Sigmoid colon (tissue), 7 donors: ENCODE results near the gene HPX. TPM values are rescaled to one million over a fixed set of nuclear protein-coding genes. Genes with fewer than 3 reads are reported as not detected.

Experiments
- DNase-seq: peaks from one replicate; pipeline ENCODE4 v3.0.0-alpha.2; 2019
- H3K27ac ChIP-seq, 4 donors: fragments of 200-600 bp; sonication (generic); one replicate each; pipeline ENCODE4 v1.5.1; 2016 to 2019; ENCODE audit warnings: mild to moderate bottlenecking in 1 of 4
- H3K27me3 ChIP-seq, 3 donors: fragments of 200-600 bp; sonication (generic); one replicate each; pipeline ENCODE4 v1.5.1; 2019; ENCODE audit warnings: mild to moderate bottlenecking in 1 of 3
- H3K36me3 ChIP-seq, 4 donors: fragments of 200-600 bp; sonication (generic); one replicate each; pipeline ENCODE4 v1.5.1; 2016 to 2019
- H3K4me1 ChIP-seq, 4 donors: fragments of 200-600 bp; sonication (generic); one replicate each; pipeline ENCODE4 v1.5.1; 2017 to 2019
- H3K4me3 ChIP-seq, 4 donors: fragments of 200-600 bp; sonication (generic); one replicate each; pipeline ENCODE4 v1.5.1; 2017 to 2019; ENCODE audit warnings: mild to moderate bottlenecking in 2 of 4, moderate library complexity in 1 of 4
- H3K9me3 ChIP-seq, 4 donors: fragments of 200-600 bp in 3 of 4; sonication (generic) in 3 of 4; one replicate each; pipeline versions ENCODE4 v1.5.1 to v1.6.1; 2013 to 2019
- CTCF ChIP-seq, 4 experiments: fragments of 450-650 bp in 3 of 4; fragments of 200-600 bp in 1 of 4; IDR thresholded peaks; one replicate each; pipeline ENCODE4 v1.5.1; 2016 to 2019; ENCODE audit warnings: antibody characterized with exemption in 4 of 4, mild to moderate bottlenecking in 3 of 4, moderate library complexity in 2 of 4
- EP300 ChIP-seq, 4 donors: sonication (generic); formaldehyde crosslinking; IDR thresholded peaks; one replicate each; pipeline ENCODE4 v1.6.1; 2017; ENCODE audit warnings: antibody characterized with exemption in 4 of 4
- POLR2A ChIP-seq, 2 donors: fragments of 450-650 bp; IDR thresholded peaks; one replicate each; pipeline ENCODE4 v1.6.1; 2016; ENCODE audit warnings: antibody characterized with exemption in 2 of 2, mild to moderate bottlenecking in 2 of 2, moderate library complexity in 2 of 2
- POLR2AphosphoS5 ChIP-seq, 4 donors: sonication (generic); formaldehyde crosslinking; IDR thresholded peaks; one replicate each; pipeline ENCODE4 v1.6.1; 2017; ENCODE audit warnings: antibody characterized with exemption in 4 of 4
- WGBS, 2 donors: extraction: QIAGEN DNeasy Blood & Tissue Kit; methylation state at CpG; one replicate each; pipeline ENCODE4 v1.1.7; 2013; 5-methylcytosine and 5-hydroxymethylcytosine counted together
- intact Hi-C: fragments of 100-400 bp; cut with DNase I; formaldehyde crosslinking; loops from one replicate; pipeline ENCODE4 v1.15.1; 2023
- polyA plus RNA-seq, 3 donors: library from polyadenylated mRNA; stranded (reverse); fragments of 200-250 nt; gene quantifications; one replicate each; pipeline ENCODE4 v1.2.3, GENCODE V29; 2013
- total RNA-seq, 4 donors: library from RNA; depleted of rRNA; stranded (reverse); fragments of >200 nt; gene quantifications; one replicate each; pipeline ENCODE4 v1.1.0, GENCODE V29; 2016
- donor health status: healthy with polysubstance abuse.
- donor health status: Bipolar disorder and iron deficiency.
- donor health status: healthy.

The HPX gene
- total and polyA plus RNA-seq, 7 donors = 0.54 to 3.0 (median 1.3) TPM; not detected in 3

- WGBS, 2 donors = 88 to 90% methylated on average over 3 of the region's 3 CpGs
- DNase-seq = no peak
- Histone ChIP-seq H3K4me1 (no peaks in the 10 kb centered on the region), H3K9me3 (no peaks in the 10 kb centered on the region), H3K27ac (no peak overlapping the region), H3K36me3 (peaks cover 44 to 97% (median 58%) of the 10 kb centered on the region in 4 donors), H3K4me3 (no peak overlapping the region), H3K27me3 (no peaks in the 10 kb centered on the region)
- intact Hi-C loops = no loop called here
- TF ChIP-seq CTCF (IDR thresholded peaks at IDR 0.05) (no peak), POLR2A (IDR thresholded peaks at IDR 0.05) (no peak), EP300 (IDR thresholded peaks at IDR 0.05) (no peak), POLR2AphosphoS5 (IDR thresholded peaks at IDR 0.05) (no peak)
Observed at GRCh38 chr11:6452219-6452618, 11.4 kb upstream of the HPX start.

- intact Hi-C loops = no loop called here
- peaks cover 26 to 64% (median 30%) of the 10 kb centered on the region in 4 donors for H3K36me3 ChIP-seq
Observed at GRCh38 chr11:6448574-6448973, 7.8 kb upstream of the HPX start.

GRCh38 chr11:6443269-6444003 lies 2.6 kb upstream of the HPX start:
- peak; percentile 79 for DNase-seq
- peak; percentile 58 to 89 (median 76) for TF ChIP-seq CTCF (IDR thresholded peaks at IDR 0.05)
- TF ChIP-seq POLR2A (IDR thresholded peaks at IDR 0.05) = no peak
- Histone ChIP-seq H3K36me3 (peaks cover 0 to 12% (median 0%) of the 10 kb centered on the region in 4 donors), H3K4me1 (no peaks in the 10 kb centered on the region), H3K4me3 (no peak overlapping the region), H3K27ac (no peak overlapping the region), H3K27me3 (no peaks in the 10 kb centered on the region), H3K9me3 (no peaks in the 10 kb centered on the region)
- 28 to 29% methylated on average over 5 of the region's 5 CpGs for WGBS, 2 donors
- intact Hi-C loops = loop anchor here (1.0 kb wide), 1 partner anchor 64 kb away; no protein-coding TSS in a partner anchor

More at GRCh38 chr11:6448574-6448973, 7.8 kb upstream of the HPX start:
- DNase-seq = no peak
- 89 to 91% methylated on average over 3 of the region's 3 CpGs for WGBS, 2 donors
- H3K27me3 ChIP-seq = no peaks in the 10 kb centered on the region
- H3K4me3 ChIP-seq = no peak overlapping the region
- TF ChIP-seq CTCF (IDR thresholded peaks at IDR 0.05) (no peak), POLR2A (IDR thresholded peaks at IDR 0.05) (no peak), EP300 (IDR thresholded peaks at IDR 0.05) (no peak), POLR2AphosphoS5 (IDR thresholded peaks at IDR 0.05) (no peak)
- H3K9me3 ChIP-seq = no peaks in the 10 kb centered on the region
- no peaks in the 10 kb centered on the region for H3K4me1 ChIP-seq
- H3K27ac ChIP-seq = no peak overlapping the region

GRCh38 chr11:6442441-6442840 lies 1.7 kb upstream of the HPX start:
- intact Hi-C loops = no loop called here
- WGBS, 2 donors = 90 to 96% methylated on average over 4 of the region's 4 CpGs
- TF ChIP-seq POLR2A (IDR thresholded peaks at IDR 0.05) = no peak
- TF ChIP-seq CTCF (IDR thresholded peaks at IDR 0.05) = no peak
- no peak for TF ChIP-seq POLR2AphosphoS5 (IDR thresholded peaks at IDR 0.05)
- no peak for TF ChIP-seq EP300 (IDR thresholded peaks at IDR 0.05)
- Histone ChIP-seq H3K36me3 (peaks cover 0 to 5% (median 0%) of the 10 kb centered on the region in 4 donors), H3K27ac (no peak overlapping the region), H3K9me3 (no peaks in the 10 kb centered on the region), H3K4me1 (no peaks in the 10 kb centered on the region), H3K4me3 (no peak overlapping the region), H3K27me3 (no peaks in the 10 kb centered on the region)
- no peak for DNase-seq
